ENCODE measurements around the gene GDF9. TPM values are rescaled to one million over a fixed set of nuclear protein-coding genes. Genes with fewer than 3 reads are reported as not detected.

Gene GDF9
- total and polyA plus RNA-seq, 11 donors: 0.10 to 1.00 (median 0.42) TPM; not detected in 1

- H3K36me3 ChIP-seq: no peaks in the 10 kb centered on the region
- DNase-seq: peak in 2 of 5 donors; percentile 31 to 65
- peaks cover 20 to 59% (median 33%) of the 10 kb centered on the region in 9 donors for H3K27me3 ChIP-seq
- 2 to 8% (median 4%) methylated on average over 23 to 110 of the region's 110 CpGs for WGBS, 4 donors
- no peak overlapping the region for H3K27ac ChIP-seq
- H3K4me1 ChIP-seq: peaks cover 0 to 18% (median 3%) of the 10 kb centered on the region in 12 donors
- ATAC-seq: peak in 3 of 4 donors; percentile 20 to 80 (median 59)
- H3K4me3 ChIP-seq: peak overlapping the region; percentile 23 to 52 (median 40)
- intact Hi-C loops (cut with DNase I): loop anchor here in 5 of 10 donors (5.0 to 10.0 kb wide), 5 partner anchors 37 to 439 kb away; partner anchors contain the start of gene SEPTIN8 (in 1 of the 5)
- TF ChIP-seq CTCF (IDR thresholded peaks at IDR 0.05) (no peak), POLR2A (IDR thresholded peaks at IDR 0.05) (no peak)
- H3K9me3 ChIP-seq: no peaks in the 10 kb centered on the region
These were observed 52.4 kb downstream of the GDF9 start for GRCh38 chr5:132813599-132814502.

GRCh38 chr5:132812781-132813598 is 53.3 kb downstream of the GDF9 start, which contains the start of gene SOWAHA:
Gene SOWAHA (plus strand): TSS chr5:132813302. CDS start chr5:132813622, 320 bp downstream.
- peak within 1 kb of the TSS; percentile 23 to 52 (median 40) for H3K4me3 ChIP-seq
- H3K27ac ChIP-seq: no peak within 1 kb of the TSS
- DNase-seq (peak in 1 of 5 donors; percentile 69), ATAC-seq (no peak)
- TF ChIP-seq POLR2A (IDR thresholded peaks at IDR 0.05): no peak
- no peak for TF ChIP-seq CTCF (IDR thresholded peaks at IDR 0.05)
- peaks cover 0 to 18% (median 3%) of the 10 kb centered on the region in 12 donors for H3K4me1 ChIP-seq
- peaks cover 20 to 58% (median 33%) of the 10 kb centered on the region in 9 donors for H3K27me3 ChIP-seq
- WGBS, 4 donors: 3 to 5% (median 4%) methylated on average over 39 to 68 of the region's 68 CpGs
- no peaks in the 10 kb centered on the region for H3K9me3 ChIP-seq
- H3K36me3 ChIP-seq: no peaks in the 10 kb centered on the region
- intact Hi-C loops (cut with DNase I): loop anchor here in 5 of 10 donors (5.0 to 10.0 kb wide), 5 partner anchors 36 to 438 kb away; partner anchors contain the start of gene SEPTIN8 (in 1 of the 5)

GRCh38 chr5:132812123-132812765 is 54.0 kb downstream of the GDF9 start:
- Histone ChIP-seq H3K36me3 (no peaks in the 10 kb centered on the region), H3K4me3 (peak overlapping the region in 1 of 12 donors; percentile 48), H3K27ac (no peak overlapping the region), H3K27me3 (peaks cover 20 to 60% (median 33%) of the 10 kb centered on the region in 9 donors), H3K9me3 (no peaks in the 10 kb centered on the region), H3K4me1 (peaks cover 0 to 18% (median 3%) of the 10 kb centered on the region in 12 donors)
- DNase-seq: peak in 1 of 5 donors; percentile 29
- intact Hi-C loops (cut with DNase I): loop anchor here in 5 of 10 donors (5.0 to 10.0 kb wide), 5 partner anchors 35 to 437 kb away; partner anchors contain the start of gene SEPTIN8 (in 1 of the 5)
- 52 to 70% (median 57%) methylated on average over 18 of the region's 18 CpGs for WGBS, 4 donors
- TF ChIP-seq POLR2A (IDR thresholded peaks at IDR 0.05) (no peak), CTCF (IDR thresholded peaks at IDR 0.05) (no peak)
- no peak for ATAC-seq

Other genes starting within 250 kb of the GDF9 start
- under 1 TPM in 1 of 9 donors, not detected in 8; 0.34 TPM for gene IL13, start 208.3 kb downstream of the GDF9 start, total RNA-seq
- gene IL13, start 208.3 kb downstream of the GDF9 start, polyA plus RNA-seq: not detected
- not detected for gene IL4, start 192.5 kb downstream of the GDF9 start, total RNA-seq
- gene IL4, start 192.5 kb downstream of the GDF9 start, polyA plus RNA-seq: not detected
- 10 to 100 TPM in 6 of 9 donors, 1 to 10 TPM in 3; 5.8 to 19.3 (median 11.2) TPM for gene KIF3A, start 128.9 kb downstream of the GDF9 start, total RNA-seq
- gene KIF3A, start 128.9 kb downstream of the GDF9 start, polyA plus RNA-seq: 1 to 10 TPM; 6.0 to 8.5 TPM
- gene CCNI2, start 119.0 kb downstream of the GDF9 start, total RNA-seq: under 1 TPM in 1 of 9 donors, not detected in 8; 0.20 TPM
- gene CCNI2, start 119.0 kb downstream of the GDF9 start, polyA plus RNA-seq: under 1 TPM; 0.11 to 0.50 TPM
- 10 to 100 TPM; 24.5 to 47.6 (median 33.8) TPM for gene SEPTIN8, start 89.2 kb downstream of the GDF9 start, total RNA-seq
- gene SEPTIN8, start 89.2 kb downstream of the GDF9 start, polyA plus RNA-seq: 10 to 100 TPM; 11.0 to 19.2 TPM
- gene SOWAHA, start 53.2 kb downstream of the GDF9 start, total RNA-seq: under 1 TPM in 3 of 9 donors, not detected in 6; 0.24 to 0.50 (median 0.38) TPM
- gene SOWAHA, start 53.2 kb downstream of the GDF9 start, polyA plus RNA-seq: under 1 TPM; 0.03 to 0.08 TPM
- gene SHROOM1, start 35.8 kb downstream of the GDF9 start, total RNA-seq: 1 to 10 TPM; 2.9 to 6.8 (median 4.7) TPM
- 1 to 10 TPM; 2.0 to 4.8 TPM for gene SHROOM1, start 35.8 kb downstream of the GDF9 start, polyA plus RNA-seq
- gene UQCRQ, start 173 bp upstream of the GDF9 start, total RNA-seq: 1,000 to 10,000 TPM in 6 of 9 donors, 100 to 1,000 TPM in 3; 539 to 2,034 (median 1,454) TPM
- 1,000 to 10,000 TPM in 1 of 2 donors, 100 to 1,000 TPM in 1; 656 to 2,165 TPM for gene UQCRQ, start 173 bp upstream of the GDF9 start, polyA plus RNA-seq
- gene LEAP2, start 7.2 kb upstream of the GDF9 start, total RNA-seq: 1 to 10 TPM in 4 of 9 donors, under 1 TPM in 5; 0.16 to 1.9 (median 0.91) TPM
- 1 to 10 TPM in 1 of 2 donors, under 1 TPM in 1; 0.37 to 2.0 TPM for gene LEAP2, start 7.2 kb upstream of the GDF9 start, polyA plus RNA-seq
- gene AFF4, start 97.2 kb upstream of the GDF9 start, total RNA-seq: 10 to 100 TPM; 33.1 to 65.8 (median 53.4) TPM
- 10 to 100 TPM in 1 of 2 donors, 1 to 10 TPM in 1; 6.7 to 24.8 TPM for gene AFF4, start 97.2 kb upstream of the GDF9 start, polyA plus RNA-seq
- 10 to 100 TPM in 8 of 9 donors, 1 to 10 TPM in 1; 9.9 to 22.5 (median 17.0) TPM for gene ZCCHC10, start 160.1 kb upstream of the GDF9 start, total RNA-seq
- 10 to 100 TPM; 20.8 to 24.1 TPM for gene ZCCHC10, start 160.1 kb upstream of the GDF9 start, polyA plus RNA-seq
- 100 to 1,000 TPM in 4 of 9 donors, 10 to 100 TPM in 5; 57.5 to 132 (median 98.5) TPM for gene HSPA4, start 185.5 kb upstream of the GDF9 start, total RNA-seq
- gene HSPA4, start 185.5 kb upstream of the GDF9 start, polyA plus RNA-seq: 100 to 1,000 TPM in 1 of 2 donors, 10 to 100 TPM in 1; 62.0 to 105 TPM

Data from heart left ventricle (tissue), 16 donors.